Stimulated activated CD4-positive, alpha-beta T cell treated with anti-CD3 and anti-CD28 coated beads, Interleukin-15, amount 100 ng/mL, for 24 hours (primary cell): ENCODE measurements around the gene ZC3HAV1.
"Not testable (repeated sequence)": the region's sequence is repeated elsewhere in the genome, so short reads cannot be mapped to it uniquely, and the experiment has no call there.

Source experiments
- DNase-seq: peaks from one replicate; pipeline ENCODE4 v3.0.0-alpha.2; 2020

The ZC3HAV1 gene

DNA sequence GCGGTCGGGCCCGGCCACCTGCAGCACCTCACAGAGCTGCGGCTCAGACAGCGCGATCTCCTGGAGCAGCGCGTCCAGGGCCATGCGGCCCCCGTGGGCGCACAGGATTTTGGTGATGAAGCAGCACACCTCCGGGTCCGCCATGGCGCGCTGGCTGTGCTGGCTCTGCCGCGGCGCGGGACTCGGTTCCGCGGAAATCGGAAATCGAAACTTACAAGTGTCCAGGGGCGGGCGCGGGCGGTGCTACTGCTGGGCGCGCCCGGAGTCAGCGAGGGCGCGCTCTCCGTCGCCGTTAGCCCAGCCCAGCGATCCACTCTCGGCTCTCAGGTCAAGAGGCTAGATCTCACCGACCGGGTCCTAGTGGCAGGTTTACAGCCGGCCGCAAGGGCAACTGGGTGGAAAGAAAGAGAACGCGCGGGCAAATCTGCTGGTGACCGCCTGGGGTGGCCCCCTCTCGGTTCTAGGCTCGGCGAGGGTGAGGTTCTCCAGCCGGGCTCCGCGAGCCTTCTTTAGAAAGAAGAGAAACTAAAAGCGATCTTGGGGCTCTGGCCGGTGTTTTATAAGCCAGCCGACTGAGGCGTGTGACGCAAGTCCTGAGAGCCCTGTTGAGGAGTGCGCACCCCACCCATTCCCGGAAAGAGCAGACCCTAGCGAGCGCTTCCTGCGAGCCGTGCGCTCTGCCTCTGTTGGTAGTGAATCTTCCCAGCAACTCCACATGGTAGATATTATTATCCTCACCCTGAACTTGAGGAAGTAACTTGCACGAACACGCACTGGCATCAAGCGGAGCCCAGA lies at the start of gene ZC3HAV1:
ZC3HAV1 (minus strand) TSS at position 533 of the 795 bp plus-strand sequence; CDS start at position 144, 389 bp downstream.
- peak; percentile 90 for DNase-seq

DNA sequence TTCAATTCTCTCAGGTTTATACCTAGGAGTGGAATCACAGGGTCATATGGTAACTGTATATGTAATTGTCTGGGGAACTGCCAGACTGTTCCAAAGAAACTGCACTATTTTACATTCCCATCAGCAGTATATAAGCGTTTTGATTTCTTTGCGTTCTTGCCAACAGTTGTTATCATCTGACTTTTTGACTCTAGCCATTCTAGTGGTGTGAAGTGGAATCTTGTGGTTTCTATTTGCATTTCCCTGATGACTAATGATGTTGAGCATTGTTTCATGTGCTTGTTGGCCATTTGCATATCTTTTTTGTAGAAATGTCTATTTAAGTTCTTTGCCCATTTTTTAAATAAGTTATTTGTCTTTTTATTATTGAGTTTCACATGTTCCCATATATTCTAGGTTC lies 44.3 kb upstream of the ZC3HAV1 start:
- no peak for DNase-seq

DNA sequence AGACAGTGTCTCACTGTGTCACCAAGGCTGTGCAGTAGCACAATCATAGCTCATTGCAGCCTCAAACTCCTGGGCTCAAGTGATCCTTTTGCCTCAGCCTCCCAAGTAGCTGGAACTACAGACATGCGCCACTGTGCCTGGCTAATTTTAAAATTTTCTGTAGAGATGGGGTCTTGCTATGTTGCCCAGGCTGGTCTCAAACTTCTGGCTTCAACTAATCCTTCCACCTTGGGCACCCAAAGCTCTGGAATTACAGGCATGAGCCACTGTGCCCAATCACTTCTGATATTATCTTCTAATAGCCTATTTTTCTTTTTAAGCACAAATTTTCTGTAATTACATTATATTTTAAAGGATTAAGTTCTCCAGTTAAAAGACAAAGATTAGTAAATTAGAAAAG lies 42.6 kb upstream of the ZC3HAV1 start:
- no peak for DNase-seq

DNA sequence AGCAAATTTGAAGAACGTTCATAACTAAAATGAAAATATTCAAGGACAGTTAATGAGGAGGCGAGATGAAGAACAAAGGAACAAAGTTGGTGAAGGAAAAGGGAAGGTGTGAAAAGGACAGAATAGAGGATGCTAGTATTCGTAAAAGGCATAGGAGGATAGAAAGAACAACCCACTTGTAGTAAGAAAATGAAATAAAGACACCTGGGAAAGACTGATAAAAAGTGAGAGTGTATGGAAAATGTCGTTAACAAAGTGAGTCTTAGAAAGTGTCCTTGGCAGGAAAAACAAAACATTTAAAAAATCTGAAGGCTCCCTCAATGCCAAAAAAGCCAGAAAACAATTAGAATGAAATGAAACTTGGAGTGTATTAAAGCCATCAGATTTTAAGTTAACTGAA lies 29.6 kb upstream of the ZC3HAV1 start:
- DNase-seq: no peak

DNA sequence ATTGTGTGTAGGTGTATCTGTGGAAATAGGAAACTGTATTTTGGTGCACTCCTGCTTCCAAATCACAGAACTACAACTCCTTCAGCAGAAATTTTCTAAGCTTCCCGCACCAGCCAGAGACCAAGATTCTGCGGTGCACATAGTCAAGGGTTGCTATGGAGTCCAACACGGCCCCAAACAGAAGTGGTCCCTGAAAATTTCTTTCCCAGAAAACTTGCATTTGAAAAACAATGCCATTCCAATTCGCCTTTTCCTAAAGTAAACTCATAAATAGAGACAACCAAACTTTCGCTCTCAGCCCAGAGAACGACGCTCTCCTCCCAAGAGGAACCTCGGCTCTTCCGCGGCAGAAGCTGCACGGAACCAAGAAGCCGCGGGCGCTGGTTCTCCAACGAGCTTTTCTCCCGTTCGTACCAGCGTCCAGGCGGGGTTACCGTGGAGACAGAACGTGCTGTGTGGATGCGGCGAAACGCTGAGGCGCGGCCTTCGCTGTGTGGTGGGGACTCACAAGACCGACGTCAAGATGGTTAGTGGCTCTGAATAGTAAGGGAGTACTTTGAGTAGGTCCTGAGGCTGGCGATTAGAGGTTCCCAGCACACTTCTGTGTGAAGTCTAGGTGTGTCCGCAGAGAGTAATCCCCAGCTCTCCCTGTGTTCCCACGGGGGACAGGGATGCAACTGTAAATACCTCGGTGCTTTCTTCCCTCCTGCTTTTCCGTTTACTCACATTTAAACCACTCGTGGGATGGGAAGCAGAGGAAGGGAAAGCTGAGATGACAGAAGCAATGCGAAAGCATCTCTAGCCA lies 24.0 kb upstream of the ZC3HAV1 start:
- peak; percentile 93 for DNase-seq

DNA sequence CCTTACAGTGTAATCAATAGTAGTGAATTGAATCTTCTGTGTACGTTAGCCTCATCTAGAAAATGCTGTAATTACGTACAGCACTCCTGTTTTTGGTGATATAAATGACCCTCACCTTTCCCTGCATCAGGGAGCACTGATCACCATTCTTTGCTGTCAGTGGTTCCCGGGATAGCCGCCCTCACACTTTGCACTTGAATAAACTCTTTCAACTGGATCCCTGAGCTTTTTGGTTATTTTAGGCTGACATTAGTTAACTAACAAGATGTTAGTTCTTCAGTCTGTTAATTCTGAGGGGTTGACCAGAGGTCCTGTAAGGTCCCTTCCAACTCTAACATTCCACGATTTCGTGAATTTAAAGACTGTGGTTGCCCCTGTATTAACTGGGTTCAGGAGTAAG lies 23.4 kb upstream of the ZC3HAV1 start:
- no peak for DNase-seq

DNA sequence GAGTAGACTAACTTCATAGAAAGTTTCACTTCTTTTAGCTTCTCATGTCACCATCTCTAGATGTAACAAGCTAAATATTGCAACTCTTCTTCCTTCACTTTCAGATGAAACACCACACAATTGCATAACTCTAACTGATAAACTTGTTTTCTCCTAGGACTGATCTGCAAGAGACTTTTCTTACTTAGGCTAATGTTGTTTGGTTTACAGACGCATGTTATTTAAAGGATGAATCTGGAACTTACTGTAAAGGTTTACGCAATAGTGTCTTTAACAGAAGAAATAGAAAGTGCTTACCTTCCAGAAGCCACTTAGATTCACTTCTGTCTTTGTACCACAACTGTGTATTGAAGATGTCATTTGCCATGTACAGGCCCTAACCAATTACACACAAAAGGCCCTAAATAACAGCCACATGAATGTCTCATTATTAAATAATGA lies 22.1 kb upstream of the ZC3HAV1 start:
- no peak for DNase-seq

DNA sequence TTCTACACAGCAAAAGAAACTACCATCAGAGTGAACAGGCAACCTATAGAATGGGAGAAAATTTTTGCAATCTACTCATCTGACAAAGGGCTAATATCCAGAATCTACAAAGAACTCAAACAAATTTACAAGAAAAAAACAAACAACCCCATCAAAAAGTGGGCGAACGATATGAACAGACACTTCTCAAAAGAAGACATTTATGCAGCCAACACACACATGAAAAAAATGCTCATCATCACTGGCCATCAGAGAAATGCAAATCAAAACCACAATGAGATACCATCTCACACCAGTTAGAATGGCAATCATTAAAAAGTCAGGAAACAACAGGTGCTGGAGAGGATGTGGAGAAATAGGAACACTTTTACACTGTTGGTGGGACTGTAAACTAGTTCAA lies 20.3 kb upstream of the ZC3HAV1 start:
- not testable (repeated sequence) for DNase-seq

DNA sequence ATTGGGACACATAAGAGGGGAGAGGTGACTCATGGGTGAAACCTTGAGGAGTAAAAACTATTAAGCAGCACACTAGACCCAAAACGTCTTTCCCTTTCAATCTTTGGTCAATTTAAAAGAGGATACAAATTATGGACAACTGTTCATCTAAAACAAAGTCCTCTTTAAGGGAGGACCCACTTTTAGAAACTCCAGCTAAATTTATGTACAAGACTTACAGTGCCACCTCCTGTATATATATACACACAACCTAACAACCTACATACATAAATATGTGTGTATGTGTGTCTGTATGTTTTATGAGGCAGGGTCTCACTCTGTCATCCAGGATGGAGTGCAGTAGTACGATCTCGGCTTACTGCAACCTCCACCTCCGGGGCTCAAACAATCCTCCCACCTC lies 18.1 kb upstream of the ZC3HAV1 start:
- DNase-seq: no peak

DNA sequence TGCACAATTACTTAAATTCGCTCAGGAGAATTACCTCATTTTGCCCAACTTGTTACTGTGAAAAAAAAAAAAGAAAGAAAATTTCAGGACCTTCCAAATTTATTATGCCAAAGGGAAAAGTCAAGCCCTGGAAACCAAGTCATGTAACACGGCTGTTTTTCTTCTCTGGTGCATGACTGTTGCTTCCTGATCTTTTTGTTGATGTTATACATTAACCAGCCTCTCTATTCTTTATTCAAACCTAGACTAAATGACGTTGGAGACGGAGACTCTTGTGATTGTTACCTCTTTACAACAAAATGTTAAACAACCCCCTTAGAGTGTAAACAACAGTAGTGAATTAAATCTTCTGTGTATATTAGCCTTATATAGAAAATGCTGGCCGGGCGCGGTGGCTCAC lies 16.1 kb upstream of the ZC3HAV1 start:
- no peak for DNase-seq

DNA sequence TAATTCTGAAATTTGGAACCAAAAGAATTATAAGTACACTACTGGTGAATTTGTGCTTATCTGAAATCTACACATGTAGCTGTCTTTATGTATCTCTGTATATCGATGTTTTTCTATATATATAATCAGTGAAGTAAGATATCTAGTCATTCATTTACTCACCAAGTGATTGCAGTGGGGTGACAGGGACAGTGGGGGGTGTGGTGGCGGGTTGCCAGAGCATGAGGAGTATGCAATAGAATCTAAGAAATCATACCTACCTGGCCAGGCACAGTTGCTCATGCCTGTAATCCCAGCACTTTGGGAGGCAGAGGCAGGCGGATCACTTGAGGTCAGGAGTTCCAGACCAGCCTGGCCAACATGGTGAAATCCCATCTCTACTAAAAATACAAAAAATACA lies 15.5 kb upstream of the ZC3HAV1 start:
- DNase-seq: peak; percentile 28

DNA sequence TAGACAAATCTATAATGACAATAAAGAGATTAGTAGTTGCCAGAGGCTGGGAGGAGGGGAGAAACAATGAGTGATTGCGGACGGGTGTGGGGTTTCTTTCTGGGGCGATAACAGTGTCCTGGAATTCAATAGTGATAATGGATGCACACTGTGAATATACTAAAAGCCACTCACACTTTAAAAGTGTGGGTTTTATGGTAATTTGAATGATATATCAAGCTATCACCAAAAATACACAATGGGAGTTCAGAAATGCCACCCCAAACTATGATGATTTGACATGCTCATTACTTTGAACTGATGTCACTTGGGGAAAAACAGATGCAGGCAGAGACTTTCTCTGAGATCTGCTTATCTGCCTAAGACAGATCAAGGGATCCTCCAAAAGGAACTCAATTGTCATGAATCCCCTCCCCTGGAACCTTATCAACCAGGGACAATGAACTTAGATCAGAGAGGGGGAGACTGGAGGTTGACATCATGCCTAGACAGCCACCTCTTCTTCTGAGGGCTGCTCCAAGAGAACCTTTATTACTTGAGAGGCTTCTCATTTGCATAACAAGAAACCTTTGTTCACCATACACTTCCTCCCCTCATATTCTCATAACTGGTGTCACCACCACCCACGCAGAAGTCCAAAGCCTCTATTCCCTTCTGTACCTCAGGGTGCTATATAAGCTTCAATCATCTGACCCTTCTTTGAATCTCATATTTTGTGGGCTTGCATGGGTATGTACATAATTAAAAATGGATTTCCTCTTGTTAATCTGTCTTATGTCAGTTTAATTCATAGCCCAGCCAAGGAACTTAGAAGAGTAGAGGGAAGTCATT lies 14.8 kb upstream of the ZC3HAV1 start:
- DNase-seq: peak; percentile 56

DNA sequence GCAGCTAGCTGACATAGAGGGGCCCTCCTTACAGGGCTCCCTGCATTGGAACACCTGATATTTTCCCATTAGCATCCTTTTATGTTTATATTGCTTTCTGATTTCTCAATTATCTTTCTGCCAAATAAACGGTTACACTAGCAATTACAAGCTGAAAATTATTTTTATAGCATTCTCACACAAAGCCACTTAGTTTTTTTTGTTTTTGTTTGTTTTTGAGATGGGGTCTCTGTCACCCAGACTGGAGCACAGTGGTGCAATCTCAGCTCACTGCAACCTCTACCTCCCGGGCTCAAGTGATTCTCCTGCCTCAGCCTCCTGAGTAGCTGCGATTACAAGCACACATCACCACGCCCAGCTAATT lies 9.9 kb upstream of the ZC3HAV1 start:
- no peak for DNase-seq

DNA sequence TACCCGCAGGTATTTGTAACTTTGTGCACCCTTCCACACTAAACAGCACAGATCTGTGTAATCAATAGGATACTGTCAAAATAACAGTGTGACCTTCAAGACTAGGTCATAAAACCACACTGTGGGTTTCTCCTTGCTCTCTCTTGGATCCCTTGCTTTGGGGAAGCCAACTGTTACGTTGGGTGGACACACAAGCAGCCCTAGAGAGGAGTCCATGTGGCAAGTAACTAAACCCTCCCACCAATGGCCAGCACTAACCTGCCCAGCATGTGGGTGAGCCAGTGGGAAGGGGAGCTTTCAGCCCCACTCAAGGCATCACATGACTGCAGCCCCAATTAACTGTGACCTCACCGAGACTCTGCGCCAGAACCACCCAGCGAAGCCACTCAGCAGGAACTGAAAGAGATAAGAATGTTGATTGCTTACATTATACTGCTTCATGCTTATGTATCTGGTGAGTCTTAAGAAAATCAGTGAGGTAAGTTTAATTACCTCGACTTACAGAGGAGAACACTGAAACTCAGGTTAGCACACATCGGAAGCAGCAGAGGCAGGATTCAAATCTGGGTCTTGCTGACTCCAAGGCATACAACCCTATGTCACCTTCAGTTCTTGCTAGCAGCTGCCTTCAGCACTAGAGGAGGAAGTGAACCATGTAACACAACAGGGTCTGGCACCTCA lies 9.4 kb upstream of the ZC3HAV1 start:
- DNase-seq: no peak

DNA sequence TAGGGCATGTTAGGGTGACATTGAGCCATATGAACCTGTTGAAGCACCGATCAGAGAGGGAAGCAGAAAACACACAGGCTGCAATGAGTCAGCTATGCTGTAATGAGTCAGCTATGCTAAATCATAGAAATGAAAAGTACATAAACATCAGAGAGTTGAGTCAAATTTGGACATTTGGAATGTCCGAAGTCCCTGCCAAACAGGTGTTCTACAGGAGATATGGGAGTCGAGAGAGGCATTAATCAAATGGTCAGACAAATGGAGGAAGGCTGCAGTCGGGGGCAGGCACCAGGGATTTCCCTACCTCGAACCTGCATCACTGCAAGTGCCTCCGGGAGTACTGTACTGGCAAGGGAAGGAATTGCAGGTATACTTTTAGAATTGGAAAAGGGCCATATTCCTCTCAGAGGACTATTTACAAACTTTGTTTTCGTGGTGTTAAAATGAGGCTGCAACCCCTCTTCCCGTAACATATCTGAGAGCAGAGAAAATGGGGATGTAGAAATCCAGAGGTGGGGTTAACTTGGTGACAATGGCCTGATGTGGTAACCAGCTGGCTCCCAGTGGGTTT lies 8.8 kb upstream of the ZC3HAV1 start:
- DNase-seq: peak; percentile 57

DNA sequence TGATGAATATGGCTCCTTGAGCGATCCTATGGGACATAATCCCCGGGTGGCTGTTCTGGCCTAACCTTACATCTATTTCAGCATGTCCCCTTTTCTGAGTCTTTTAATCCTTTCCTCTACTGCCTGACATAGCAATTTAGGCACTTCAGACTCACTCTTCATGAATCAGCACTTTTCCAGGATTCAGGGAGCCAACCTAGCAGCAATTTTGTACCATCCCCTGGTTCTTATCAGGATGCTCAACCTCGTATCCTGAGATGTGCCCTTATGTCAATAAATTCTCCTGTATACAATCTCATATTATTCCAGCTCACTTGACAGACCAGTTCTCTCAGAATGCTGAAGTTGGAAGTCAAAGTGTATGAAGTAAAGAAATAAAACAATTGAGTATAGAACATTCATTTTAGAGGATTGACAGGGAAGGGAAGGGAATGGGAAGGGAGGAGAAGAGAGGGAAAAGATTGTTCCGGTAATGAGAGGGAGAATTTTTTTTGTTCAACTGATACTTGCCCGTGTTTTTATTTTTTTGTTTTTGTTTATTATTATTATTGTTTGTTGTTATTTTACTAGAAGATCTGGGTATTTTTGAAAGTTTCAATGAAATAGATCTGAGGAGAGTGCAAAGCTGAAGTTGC lies 8.2 kb upstream of the ZC3HAV1 start:
- DNase-seq: no peak

DNA sequence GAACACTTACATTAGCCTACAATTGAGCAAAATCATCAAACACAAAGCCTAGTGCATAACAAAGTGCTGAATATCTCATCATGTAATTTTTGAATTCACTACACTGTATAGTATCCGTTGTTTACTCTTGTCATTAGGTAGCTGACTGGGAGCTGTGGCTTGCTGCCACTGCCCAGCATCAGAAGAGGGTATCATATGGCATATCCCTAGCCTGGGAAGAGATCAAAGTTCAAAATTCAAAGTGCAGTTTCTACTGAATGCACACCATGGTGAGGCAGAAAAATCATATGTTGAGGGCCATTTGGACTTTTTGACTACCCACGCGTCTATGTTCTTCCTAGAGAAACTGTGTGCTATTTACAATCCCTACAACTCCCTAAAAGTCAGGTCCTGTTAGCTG lies 7.5 kb upstream of the ZC3HAV1 start:
- DNase-seq: no peak

DNA sequence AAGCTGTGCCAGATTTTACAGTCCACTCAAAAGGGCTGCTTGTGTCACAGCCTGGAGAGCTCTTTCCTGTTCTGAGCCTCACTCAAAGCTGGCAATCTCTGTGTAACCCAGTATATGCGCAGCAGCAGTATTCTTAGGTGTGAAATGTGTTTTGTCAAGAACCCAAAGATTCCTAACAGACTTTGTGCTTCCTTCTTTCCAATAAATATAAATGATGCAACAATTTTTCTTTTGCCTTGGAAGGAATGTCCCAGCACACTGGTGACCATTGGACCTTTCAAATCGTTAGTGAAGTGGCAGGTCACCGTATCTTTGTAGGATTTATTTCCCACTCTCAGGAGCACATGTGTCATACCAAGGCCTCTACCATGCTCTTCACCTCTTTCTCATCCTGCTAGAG lies 5.6 kb upstream of the ZC3HAV1 start:
- DNase-seq: no peak

DNA sequence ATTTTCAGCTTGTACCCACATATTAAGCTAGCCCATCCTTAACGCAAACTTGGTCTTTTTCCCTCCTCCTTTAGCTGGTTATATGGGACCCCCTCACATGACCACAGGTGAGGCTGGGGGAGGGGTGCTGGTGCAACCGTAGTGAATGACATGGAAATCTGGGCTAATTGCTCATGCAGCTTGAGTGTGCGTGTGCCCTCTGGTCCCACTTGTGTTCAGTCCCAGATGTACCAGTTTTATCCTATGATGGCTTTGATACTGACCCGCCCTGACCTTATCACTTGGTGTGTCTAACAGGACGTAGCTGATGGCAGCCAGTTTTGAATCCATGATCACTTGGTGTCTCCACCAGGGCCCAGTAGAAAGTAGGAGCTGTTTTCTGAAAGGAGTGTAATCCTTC lies 5.1 kb upstream of the ZC3HAV1 start:
- DNase-seq: no peak

DNA sequence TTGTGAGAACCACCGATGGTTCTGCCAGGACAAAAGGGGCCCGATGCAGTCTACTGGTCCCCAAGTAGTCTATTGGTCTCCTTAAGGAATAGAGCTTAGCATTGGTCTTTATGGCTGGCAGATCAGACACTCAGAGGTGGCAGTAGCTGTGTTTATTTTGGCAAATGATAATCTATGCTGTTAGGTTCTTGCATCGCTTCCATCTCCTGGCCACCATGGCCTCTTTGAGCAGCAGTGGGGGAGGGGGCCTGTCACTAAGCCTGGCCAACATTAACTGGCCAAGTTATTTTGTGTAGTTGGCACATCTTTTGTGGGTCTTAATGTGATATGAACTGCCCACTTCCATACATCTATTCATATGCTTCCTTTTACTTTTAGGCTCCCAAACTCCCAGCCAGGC lies 4.5 kb upstream of the ZC3HAV1 start:
- DNase-seq: no peak

DNA sequence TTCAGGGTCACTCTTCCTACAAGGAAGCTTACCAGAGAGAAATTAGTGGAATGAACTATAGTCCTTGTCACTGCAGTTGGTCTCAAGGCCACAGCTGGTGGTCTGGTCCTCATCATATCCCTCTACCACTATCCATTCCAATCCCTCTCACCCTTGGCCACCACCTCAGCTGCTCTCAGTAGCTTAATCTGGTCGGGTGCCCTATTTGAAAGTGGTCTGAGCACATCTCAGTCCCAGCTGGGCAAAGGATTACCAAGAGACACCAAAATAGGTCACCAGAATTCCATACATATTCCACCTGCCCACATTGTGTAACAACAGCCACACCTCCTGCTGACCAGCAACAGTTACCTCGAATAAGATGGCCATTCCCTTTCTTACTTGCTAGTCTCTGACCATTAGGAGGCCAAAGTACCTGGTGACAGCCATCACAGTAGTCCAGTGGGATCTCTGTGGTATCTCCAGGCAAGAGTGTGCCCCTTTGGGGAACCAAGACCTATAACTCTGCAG lies 3.3 kb upstream of the ZC3HAV1 start:
- no peak for DNase-seq

DNA sequence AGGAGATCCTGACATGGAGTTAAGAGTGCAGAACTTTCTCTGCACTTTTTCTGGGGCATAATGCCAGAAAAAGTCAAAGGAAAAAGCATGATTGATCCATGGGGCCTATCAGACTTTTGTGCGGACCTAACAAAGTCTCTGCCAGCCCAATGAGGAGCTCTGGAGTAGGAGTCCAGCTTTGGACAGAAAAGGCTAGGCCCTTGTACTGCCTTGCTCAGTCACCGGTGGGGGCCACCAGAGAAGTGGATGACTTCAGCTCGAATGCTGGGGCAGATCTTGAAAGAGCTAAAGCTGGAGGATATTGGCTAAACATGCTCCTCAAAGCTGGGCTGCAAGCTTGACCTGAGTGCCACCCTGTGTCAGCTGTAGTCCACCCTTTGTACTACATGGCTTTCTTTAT lies 2.8 kb upstream of the ZC3HAV1 start:
- DNase-seq: no peak
